GM15510 (cell line): ENCODE data around the gene PIMREG.

Source experiments
- POLR2A ChIP-seq: IDR thresholded peaks from 3 replicates; pipeline ENCODE4 v1.6.1; 2011; ENCODE audit warnings: borderline replicate concordance; ENCODE audit not compliant: insufficient read length; ENCODE audit errors: extremely low read depth

Gene PIMREG

DNA sequence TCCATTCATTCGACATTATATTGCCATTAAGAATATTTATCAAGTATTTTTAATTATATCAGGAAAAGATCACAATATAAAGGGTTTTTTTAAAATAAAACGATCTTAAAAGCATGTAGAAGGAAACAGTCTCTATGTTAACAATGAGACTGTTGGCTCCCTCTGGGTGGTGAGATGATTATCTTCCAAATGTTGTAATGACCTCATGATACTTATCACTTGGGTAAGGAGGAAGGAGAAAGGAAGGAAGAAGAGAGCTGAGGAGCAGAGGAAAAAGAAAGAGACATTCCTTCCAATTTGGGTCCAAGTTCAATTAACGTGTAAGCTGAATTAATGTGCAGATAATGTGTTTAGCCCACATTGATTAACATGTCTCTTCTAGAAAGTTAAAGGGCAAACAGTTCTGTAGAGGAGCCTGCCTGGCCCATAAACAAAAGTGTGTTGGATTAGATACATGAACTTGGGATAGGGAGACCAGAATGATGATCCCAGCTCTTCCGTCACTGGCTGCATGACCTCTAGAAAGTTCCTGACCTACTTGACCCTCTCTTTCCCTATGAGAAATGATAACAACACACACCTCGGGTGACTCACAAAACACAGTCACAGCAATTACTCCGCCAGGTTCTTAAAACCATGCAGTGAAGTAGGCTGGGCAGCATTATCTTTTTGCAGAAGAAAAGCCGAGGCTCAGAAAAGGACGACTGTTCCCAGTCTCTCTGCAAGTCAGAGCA lies 32.0 kb downstream of the PIMREG start:
- no peak for TF ChIP-seq POLR2A

DNA sequence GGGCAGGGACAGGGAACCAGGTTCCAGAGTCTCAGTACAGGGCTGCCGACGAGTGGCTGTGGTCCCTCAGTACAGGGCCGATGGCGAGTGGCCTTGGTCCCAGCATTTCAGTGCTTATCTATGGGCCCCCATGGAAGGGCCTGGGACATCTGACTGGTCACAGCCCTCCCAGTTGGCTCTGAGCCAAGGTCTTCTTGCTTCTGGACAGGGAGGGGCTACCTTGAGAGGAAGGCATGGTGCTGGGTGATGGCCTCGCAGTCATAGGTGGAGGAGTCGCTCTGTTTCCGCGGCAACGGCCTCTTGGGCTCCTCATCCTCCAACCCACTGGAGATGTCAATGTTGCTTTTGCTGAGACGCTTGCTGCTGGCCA lies 32.5 kb downstream of the PIMREG start:
- TF ChIP-seq POLR2A, result no peak

DNA sequence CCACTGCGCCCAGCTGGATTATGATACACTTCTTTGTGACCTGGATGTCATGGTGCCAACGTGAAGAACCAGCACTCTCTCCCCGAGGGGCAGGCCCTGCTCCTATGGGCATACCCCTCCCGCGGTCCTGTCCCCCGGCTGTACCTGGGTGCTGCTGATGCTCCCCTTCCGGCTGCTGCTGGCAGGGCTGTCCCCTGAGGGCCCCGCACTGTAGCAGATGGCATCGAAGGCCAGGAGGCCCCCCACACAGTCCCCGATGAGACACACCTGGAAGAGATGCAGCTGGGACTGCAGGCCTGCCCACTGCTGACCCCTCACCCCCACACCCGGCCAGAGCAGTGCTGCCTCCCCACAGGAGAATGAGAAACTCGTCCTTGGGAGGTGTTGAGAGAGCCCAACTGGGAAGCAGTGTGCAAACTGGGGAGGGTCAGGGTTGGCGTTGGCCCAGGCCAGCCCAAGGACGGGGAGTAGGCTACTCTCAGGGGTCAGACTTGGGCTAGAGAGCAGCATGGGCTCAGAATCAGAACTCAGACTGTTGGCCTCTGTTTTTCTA lies 33.7 kb downstream of the PIMREG start:
- no peak for TF ChIP-seq POLR2A

DNA sequence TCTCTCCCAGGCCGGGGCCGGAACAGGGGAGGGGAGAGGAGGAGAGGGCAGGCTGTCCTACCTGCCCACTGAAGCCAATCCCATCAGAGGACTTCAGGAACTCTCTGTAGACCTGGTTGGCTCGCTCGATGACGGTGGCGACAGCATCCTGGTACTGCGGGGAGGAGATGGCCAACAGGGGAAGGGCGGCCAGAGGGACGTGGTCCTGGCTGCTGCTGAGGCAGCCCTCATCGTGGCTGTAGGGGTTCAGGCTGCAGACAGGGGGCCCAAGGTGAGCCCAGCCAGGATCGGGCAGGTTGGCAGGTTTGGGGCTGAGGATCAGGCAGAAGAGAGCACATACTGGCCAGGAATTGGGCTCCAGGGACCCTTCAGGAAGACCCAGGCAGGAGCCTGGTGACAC lies 34.2 kb downstream of the PIMREG start:
- no peak for TF ChIP-seq POLR2A

DNA sequence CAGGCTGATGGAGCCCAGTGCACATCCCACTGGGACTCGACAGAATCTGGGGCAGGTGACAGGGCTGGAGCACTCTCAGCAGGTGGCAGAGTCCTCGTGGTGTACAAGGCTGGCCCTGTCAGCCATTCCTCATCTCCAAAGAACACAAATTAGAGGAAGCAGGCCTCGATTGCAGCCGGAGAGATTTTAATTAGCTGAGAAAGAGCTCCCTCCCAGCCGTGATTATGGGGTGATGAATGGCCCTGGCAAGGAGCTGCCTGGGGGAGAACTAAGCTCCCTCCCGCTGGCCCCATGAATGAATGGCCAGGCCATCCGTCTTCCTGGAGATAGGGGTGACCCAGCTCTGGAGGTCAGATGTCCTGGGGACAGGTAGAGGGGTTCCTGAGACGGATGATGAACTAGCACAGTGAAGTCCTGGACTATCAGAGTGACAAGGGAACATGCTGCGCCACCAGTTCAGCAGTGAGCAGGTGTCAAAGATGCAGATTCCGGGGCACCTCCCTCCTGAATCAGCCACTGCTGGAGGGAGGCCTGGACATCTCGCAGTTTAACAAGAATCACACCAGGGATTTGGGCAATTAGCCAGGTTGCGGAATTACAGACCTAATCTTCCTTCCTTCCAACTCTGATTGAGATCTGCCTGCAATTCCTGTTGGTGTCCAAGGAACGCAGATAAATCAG lies 35.5 kb downstream of the PIMREG start:
- TF ChIP-seq POLR2A, result no peak

DNA sequence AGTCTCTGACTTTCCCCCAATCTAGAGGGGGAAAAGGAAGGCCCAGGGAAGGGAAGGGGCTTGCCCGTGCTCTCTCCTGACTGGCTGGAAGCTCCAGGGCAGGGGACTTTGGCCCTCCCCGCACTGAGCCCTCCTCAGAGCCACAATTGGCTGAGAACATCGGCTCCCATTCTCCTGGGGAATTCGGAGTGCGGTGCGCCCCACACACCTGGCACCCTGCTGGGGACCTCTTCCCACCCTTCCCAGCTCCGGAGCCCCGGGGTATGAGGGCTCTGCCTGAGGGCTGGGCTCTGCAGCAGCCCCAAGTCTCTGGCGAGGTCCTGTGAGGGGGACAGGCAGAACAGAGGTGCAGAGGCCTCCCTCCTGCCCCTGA lies 36.0 kb downstream of the PIMREG start:
- TF ChIP-seq POLR2A, result no peak

DNA sequence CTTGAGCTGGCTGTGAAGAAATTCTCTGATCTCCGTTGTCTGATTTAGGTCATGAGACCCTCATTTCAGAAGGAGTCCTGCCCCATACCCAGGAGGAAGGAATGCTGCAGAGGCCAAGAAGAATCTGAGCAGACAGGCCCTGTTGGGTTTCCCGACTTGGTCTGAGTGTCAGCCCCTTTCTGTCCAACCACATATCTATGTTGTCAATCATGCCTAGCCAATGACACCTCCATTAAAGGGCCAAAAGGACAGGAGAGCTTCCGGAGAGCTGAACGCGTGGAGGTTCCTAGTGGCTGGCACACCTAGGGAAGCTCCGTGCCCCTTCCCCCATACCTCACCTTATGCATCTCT lies 37.8 kb downstream of the PIMREG start:
- no peak for TF ChIP-seq POLR2A

DNA sequence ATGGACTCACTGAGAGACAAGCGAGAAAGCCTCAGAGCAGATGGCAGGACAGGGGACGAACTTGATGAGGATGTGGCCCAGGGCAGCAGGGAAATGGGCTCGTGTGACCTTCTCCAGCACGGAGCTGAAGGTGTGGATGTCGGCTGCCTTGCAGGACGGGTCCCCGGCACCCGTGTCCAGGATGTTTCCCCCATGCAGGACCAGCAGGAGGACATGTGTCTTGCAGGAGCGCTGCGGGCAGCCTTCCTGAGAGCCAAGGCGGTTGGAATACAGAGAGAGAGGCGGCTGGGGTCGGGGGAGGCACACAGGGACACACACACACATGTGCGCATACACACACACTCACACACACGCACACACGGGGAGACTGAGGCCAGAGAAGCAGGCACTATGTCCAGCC lies 39.3 kb downstream of the PIMREG start:
- TF ChIP-seq POLR2A, result no peak

DNA sequence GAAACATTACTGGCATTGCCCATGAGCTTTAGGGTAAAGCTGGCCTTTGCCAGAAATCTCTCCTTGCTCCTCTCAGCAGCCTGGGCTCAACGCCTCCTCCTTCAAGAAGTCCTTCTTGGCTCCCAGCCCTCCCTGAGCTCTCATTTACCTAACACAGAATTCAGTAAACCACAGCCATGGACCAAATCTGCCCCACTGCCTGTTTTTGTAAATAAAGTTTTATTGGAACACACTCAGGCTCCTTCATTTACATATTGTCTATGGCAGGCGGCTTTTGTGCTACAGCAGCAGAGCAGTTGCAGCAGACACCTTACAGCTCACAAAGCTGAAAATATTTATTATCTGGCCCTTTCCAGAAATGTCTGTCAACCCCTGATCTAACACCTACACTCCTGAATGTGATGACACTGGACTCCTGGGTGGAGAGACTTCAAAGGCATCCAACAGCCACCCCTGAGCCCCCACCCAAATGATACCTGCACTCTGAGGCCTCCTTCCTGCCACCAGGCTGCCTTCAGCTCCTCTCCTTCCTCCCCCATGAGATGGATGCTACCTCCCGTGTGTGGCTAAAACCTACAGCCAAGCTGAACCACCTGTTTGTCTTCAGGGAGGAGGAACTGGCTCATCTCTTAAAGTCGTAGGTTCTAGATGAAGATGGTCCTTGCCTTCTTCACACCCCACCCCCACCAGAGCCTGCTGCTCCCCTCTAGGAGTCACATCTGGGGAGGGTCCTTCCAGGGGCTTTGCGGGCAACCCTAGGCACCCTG lies 41.6 kb downstream of the PIMREG start:
- TF ChIP-seq POLR2A, result no peak

DNA sequence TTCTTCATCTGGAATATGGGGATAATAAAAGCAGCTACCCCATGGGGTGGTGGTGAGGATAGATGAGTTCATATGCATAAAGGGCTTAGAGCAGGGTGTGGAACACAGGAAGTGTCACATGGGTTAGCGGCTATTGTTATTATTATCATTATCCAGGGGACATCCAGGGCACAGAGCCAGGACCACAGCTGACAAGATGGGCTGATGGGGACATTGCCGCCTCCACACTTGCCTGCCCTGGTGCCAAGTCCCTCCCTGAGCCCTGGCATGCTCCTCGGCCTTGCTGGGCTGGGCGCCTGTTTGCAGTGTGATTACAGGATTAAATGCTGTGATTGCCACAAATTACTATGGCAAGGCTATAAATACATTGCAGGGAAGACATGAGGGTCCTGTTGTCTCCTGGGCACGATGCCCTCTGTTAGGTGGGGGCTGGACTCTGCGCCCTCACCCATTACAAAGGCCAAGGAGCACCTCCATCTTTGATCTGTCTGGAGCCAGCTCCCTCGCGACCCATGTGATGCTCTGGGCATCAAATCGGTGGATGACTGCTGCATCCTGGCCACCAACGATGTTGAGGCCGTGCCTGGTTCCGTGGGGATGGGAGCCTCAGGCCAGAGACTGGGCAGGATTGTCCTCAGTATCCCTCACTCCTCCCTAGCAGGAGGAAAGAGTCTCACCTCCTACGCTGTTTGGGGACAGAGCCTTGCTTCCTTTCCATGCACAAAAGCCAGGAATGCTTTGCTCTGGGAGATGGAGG lies 43.2 kb downstream of the PIMREG start:
- TF ChIP-seq POLR2A, result no peak

DNA sequence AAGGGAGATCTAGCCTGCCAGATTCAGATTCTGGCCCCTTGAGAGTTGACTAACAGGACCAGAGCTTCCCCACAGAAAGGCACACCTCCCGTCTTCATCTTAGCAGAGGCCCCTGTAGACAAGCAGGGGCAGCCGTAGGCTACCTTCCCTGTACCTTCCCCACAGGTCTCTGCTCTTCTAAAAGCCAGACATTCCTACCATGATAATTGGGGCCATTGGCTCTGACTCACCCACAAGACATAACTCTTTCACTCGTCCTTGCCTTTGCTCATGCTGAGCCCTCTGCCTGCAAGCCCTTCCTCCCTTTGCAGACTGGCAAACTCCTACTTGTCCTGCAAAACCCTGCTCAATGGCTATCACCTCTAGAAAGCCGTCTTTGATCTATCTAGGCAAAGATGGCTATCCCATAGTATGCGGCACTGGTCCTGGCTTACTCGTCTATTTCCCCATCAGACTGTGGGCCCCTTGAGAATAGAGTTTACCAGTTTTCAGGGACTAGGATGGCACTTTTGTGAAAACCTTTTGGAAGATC lies 43.8 kb downstream of the PIMREG start:
- no peak for TF ChIP-seq POLR2A

DNA sequence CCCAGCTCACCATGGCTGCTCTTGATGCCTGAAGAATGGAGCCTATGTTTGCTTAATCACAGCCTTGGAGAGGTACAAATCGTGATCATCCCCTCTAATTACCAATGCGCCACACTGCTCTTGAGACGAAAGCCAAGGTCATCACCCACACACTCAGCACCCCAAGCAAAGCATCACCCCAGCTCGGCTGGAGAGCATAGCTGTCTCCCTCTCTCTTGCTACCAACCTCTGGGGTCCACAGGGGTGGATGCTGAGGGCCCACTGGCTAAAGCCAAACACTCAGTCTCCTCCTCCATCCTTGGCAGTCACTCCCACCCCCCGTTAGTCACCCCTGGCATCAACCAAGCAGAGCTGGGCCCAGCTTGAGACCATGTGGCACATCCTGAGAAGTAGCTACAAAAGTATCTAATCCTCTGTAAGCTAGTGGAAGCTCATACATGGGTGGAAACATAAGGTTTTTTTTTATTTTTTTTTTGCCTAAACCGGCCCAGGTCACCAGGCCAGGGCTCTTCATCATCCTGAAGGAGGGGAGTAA lies 44.8 kb downstream of the PIMREG start:
- TF ChIP-seq POLR2A, result no peak

DNA sequence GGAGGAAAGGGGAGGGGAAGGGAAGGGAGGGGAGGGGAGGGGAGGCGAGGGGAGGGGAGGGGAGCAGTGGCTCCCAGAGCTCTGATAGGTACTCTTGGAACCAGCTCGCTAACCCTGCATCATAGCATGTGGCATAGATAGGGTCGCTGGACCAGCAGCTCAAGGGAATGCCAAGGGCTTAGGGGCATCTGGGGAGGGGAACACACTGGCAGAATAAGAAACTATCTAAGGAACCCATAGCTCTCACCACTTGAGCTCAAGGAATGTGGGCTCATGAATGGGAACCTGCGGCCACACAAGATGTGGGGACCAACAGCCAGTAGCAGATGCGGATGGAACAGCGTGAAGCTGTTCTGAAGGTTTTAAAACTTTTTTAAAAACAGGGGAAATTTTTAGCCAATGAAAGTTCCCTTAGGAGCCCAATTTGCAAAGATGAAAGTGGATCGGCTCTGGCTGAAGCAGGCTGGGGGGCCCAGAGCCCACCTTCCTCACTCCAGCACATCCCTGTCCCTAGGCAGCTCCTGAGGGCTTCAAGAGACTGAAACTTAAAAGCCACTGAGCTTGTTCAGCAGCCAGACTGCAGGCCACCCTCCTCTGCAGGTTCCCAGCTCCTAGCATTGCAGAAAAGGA lies 46.9 kb downstream of the PIMREG start:
- TF ChIP-seq POLR2A, result no peak

DNA sequence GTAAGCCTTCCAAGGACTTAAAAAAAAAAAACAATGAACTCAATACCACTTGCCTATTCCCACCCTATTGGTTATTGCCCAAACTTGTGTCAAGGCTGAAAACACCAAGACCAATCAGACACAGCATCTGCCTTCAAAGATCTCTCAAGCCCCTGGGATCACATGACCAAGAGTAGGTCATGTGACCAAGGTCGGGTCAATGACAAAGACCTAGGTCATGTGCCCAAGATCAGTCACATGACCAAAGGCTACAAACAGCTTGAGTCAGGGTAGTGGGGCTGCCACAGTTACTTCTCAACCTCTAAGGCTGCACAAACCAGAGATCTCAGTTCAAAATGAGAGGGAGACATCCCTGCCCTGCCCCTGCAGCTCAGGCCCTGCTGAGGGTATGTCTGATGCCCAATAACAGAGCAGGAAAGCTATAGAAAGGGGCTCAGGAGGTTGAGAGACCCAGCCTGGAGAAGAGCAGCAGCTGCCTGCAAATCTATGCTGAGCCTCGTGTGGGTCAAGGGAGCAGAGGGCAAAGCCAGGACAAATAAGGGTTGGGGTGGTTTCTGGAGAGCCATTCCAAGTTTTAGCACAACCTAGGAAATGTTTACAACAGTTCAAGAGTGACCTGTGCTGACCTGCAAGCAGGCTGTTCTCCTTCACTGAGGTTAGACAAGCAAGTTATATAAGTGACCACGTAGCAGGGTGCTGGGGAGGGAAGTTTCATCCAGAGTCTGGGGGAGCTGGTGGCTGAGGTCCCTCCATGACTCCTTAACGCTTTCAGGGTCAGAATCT lies 48.8 kb downstream of the PIMREG start:
- TF ChIP-seq POLR2A, result no peak
